GM12865 (cell line): ENCODE data around the gene TRNT1.

Source experiments
- DNase-seq: peaks from one replicate; pipeline ENCODE4 v3.0.0; 2010; ENCODE audit warnings: low read depth
- H3K4me3 ChIP-seq: 2 replicates; pipeline ENCODE4 v1.5.1; 2011; ENCODE audit warnings: mild to moderate bottlenecking, low read depth, low read length, control low read depth
- TF ChIP-seq, protein P1 (sequence below): IDR thresholded peaks from 2 replicates; pipeline ENCODE4 v1.5.1; 2011; ENCODE audit warnings: low read length, control low read depth, low read depth, inconsistent platforms; ENCODE audit not compliant: insufficient read depth; ENCODE audit errors: missing control alignments

Gene TRNT1

DNA sequence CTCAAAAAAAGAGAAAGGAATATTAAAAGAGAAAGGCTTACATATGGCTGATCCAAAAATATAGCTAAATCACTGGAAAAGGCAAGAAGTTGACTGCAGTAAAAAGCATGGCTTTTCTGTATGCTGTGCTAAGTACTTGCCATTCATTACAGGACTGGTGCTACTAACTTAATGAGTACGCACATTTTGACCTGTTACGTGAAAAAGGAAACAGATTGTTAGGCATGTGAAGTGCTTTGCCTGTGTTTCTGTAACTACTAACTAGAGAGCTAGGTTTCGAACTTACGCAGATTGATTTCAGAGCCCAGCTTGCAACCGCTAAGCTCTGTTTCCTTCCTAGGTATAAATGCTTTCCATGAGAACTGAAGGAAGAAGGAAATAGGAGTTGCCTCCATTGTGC is 2.8 kb downstream of the TRNT1 start:
- TF ChIP-seq, protein P1, sequence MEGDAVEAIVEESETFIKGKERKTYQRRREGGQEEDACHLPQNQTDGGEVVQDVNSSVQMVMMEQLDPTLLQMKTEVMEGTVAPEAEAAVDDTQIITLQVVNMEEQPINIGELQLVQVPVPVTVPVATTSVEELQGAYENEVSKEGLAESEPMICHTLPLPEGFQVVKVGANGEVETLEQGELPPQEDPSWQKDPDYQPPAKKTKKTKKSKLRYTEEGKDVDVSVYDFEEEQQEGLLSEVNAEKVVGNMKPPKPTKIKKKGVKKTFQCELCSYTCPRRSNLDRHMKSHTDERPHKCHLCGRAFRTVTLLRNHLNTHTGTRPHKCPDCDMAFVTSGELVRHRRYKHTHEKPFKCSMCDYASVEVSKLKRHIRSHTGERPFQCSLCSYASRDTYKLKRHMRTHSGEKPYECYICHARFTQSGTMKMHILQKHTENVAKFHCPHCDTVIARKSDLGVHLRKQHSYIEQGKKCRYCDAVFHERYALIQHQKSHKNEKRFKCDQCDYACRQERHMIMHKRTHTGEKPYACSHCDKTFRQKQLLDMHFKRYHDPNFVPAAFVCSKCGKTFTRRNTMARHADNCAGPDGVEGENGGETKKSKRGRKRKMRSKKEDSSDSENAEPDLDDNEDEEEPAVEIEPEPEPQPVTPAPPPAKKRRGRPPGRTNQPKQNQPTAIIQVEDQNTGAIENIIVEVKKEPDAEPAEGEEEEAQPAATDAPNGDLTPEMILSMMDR: no peak
- no peak overlapping the region for H3K4me3 ChIP-seq
- peak; percentile 68 for DNase-seq

DNA sequence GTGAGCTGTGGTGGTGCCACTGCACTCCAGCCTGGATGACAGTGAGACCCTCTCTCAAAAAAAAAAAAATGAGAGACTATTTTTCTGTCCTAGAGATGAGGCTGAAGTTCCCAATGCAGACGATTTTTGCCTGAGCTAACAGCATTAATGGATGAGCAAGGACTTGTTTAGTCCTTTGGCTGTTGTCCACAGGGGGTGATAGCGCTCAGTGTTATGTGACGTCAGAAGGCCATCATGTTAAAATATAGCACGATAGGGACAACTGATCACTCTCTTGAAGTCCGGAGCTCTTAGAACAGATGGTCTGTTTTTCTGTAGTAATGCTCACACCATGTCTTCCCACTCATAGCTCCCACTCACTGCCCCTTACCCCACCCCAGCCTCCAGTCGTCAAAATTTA is 6.8 kb downstream of the TRNT1 start:
- no peak for DNase-seq
- no peak overlapping the region for H3K4me3 ChIP-seq
- TF ChIP-seq, protein P1: no peak

DNA sequence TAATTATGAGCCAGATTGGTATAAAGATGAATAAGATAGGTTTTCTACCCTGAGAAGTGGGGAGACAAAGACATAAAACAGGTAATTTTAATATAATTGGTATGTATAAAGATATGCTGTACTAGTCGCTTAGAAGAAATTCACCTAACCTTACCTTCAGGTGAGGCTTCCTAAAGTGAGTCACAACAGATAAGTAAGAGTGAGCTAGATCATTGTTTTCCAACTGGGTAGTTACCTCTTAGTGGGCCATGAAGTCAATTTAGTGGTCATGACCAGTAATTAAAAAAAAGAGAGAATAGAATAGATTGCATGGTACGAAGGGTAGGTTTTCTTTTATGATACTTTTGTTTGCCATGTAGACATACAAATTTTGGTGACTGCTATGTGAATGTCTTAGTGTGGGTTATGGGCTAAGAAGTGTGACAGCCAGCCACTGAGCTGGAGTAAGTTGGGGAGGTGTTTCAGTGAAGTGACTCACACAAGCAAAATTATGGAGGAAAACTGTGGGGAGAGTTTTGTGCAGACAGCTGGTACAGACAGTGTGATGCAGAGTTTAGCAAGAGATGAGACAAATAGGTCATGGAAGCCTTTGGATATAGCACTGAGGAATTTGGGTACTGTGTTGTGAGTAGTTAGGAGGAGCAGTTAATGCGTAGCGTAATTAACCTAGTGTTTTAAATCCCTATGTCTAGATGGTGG is 8.2 kb downstream of the TRNT1 start:
- DNase-seq: no peak
- TF ChIP-seq, protein P1: no peak
- H3K4me3 ChIP-seq: no peak overlapping the region

DNA sequence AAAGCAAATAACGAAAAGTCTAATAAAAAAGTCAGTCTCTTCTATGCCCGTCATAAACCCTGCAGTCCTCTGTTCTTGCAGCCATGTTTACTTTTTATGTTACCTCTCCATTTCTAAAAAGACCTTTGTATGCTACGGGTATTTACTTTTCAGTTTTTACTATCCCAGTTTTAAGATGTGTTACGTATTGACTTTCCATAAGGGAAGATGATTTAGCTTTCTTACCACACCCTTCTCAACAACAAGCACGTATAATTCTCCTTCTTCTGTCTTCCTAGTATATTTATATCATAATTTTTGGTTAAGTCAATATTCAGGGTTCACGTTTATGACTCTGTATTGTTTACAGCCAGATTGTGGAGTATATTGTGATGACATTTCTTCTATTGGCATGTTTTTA is 10.8 kb downstream of the TRNT1 start:
- no peak for DNase-seq
- TF ChIP-seq, protein P1: no peak
- H3K4me3 ChIP-seq: no peak overlapping the region

DNA sequence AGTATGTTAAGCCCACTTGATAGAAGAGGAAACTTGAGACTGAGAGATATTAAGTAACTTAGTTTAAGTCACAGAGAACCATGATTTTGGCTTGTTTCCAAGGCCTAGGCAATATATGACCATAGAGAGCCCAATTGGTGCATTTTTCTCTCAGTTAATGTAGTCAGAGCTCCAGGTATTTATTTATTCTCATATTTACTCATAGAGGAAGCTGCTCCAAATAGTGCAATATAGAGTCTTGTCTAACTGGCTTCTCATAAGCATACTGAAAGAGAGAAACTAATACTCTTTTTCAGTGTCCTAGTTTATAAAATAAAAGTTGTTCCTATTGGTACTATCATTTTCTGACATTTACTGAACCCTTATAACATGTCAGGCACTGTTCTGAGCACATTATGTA is 15.2 kb downstream of the TRNT1 start:
- TF ChIP-seq, protein P1: no peak
- no peak for DNase-seq
- no peak overlapping the region for H3K4me3 ChIP-seq

DNA sequence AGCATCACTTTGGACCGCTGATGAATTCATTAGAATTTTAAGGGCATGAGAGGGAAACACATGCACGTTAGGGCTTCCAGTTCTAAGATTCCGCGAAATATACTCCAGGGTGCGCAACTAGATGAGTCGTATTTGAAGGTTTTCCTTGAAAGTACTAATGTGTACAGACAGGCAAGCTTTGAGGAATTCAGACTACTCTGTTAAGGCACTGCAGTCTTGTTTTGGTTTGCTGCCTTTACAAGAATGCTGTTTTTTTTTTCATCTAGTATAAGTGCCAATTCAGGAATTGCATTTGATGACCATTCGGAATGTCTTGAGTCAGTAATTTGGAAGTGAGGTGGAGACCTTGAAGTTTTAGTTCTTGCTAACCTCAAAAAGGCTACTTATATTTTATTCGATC is 19.1 kb downstream of the TRNT1 start:
- no peak for DNase-seq
- TF ChIP-seq, protein P1: no peak
- no peak overlapping the region for H3K4me3 ChIP-seq

DNA sequence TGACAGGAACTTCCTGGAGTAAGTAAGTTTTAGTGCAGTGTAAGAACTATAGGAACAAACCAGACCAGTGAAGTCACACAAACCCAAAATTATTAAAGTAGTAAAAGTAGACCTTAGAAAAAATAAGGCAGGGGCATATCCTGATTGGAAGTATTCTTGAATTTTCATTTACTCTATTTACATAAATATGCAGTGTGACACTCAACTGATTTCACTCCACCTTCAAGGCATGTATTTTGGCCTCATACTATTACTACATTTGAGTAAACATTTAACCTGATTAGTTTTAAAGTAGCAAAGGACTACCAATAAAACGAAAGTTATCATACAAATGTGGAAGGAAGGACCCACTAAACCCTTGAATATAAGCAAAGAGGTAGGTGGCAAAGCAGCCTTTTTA is 22.8 kb downstream of the TRNT1 start:
- no peak for DNase-seq
- no peak overlapping the region for H3K4me3 ChIP-seq
- TF ChIP-seq, protein P1: no peak
